Measurements from ENCODE around the gene KCNH1.

KCNH1 gene

DNA sequence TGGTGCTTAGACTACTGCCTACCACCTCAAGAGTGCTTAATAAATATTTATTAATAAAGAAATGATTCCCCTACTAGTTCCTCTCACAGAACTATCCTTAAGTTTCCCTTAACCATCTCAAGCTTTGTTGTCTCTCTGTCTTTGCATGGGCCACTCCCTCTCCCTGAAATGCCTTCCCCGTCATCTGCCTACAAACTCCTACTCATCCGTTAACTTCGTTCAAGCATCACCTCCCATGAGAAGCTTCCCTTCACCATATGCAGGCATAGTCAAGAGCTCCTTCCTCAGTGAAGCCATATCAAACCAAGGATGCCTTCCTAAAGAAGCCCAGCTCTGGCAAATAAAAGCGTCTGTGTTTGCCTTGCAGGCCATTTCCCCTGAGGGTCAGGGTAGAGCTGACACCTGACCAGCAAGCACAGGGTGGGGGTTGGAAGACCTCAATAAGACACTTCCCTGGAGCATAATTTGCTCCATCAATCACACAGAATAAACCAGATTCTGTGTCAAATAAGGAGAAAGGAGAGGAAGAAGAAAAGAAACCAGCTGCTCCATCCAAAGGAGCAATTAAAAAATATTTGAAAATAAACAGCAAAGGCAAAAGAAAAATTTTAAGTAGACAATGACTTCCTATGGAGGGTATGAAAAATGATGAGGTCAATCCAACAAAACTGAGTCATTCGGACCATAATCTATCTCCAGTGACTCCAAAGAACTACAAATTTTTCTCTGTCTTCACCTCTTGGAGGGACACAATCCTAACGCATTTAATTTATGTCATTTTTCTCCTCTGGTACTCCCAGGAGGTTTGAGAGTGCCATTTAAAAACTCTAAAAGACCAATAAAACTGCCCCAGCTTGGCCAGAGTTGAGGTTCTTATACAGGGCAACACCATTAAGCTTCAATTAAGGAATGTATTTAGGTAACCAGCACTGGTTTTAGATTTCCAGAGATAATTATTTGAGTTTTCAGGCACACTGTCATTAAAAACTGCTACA lies 303.6 kb downstream of the KCNH1 start:
- H3K79me2 ChIP-seq (ENCODE audit: low read length) = no peaks in the 10 kb centered on the region
- no peak overlapping the region for H3K4me2 ChIP-seq (ENCODE audit: low read length)
- H4K20me1 ChIP-seq (ENCODE audit: insufficient read depth, low read length) = no peaks in the 10 kb centered on the region
- H3K4me1 ChIP-seq (ENCODE audit: low read length) = no peaks in the 10 kb centered on the region
- H3K9ac ChIP-seq (ENCODE audit: low read length) = no peak overlapping the region
- H2AFZ ChIP-seq (ENCODE audit: low read depth, low read length) = no peak overlapping the region
- H3K9me3 ChIP-seq (ENCODE audit: insufficient read depth, low read length) = no peaks in the 10 kb centered on the region
- H3K4me3 ChIP-seq (ENCODE audit: low read length) = no peak overlapping the region
- TF ChIP-seq EZH2phosphoT487 (IDR thresholded peaks at IDR 0.05; ENCODE audit: low read depth) = no peak
- TF ChIP-seq, protein P1, sequence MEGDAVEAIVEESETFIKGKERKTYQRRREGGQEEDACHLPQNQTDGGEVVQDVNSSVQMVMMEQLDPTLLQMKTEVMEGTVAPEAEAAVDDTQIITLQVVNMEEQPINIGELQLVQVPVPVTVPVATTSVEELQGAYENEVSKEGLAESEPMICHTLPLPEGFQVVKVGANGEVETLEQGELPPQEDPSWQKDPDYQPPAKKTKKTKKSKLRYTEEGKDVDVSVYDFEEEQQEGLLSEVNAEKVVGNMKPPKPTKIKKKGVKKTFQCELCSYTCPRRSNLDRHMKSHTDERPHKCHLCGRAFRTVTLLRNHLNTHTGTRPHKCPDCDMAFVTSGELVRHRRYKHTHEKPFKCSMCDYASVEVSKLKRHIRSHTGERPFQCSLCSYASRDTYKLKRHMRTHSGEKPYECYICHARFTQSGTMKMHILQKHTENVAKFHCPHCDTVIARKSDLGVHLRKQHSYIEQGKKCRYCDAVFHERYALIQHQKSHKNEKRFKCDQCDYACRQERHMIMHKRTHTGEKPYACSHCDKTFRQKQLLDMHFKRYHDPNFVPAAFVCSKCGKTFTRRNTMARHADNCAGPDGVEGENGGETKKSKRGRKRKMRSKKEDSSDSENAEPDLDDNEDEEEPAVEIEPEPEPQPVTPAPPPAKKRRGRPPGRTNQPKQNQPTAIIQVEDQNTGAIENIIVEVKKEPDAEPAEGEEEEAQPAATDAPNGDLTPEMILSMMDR (IDR thresholded peaks at IDR 0.05; ENCODE audit: low read depth, low read length) = no peak
- 0 out of 2 replicates have a peak, but pooled peaks cover 13% of the 10 kb centered on the region for H3K27me3 ChIP-seq (ENCODE audit: low read depth, low read length)
- no peaks in the 10 kb centered on the region for H3K36me3 ChIP-seq (replicated peaks; ENCODE audit: low read depth, low read length)
- no peak overlapping the region for H3K27ac ChIP-seq (ENCODE audit: low read length)

DNA sequence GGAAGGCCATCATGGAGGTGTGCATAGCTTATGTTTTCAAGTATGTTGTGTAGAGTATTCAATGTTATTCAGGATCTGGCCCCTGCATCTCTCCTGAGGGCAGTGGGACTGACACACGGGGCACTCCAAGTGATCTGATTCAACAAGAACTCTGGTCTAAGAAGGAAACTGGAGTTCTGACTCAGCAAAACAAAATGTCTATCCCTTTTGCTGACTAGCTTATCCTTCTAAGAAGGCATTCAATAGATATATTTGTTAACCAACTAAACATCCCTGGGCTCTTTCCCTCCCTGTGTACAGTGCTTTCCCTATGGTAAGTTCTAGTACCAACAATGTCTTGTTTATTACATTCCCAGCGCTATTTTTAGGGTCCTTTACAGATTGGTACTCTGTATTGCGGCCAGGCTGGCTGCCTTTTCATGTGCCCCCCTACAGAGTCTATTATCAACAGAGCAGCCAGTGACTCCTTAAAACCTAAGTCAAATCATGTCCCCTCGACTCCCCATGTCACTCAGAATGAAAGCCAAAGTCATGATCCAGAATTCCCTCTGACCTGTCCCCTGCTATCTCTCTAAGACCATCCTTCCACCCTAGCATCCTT lies 304.9 kb downstream of the KCNH1 start:
- H3K4me1 ChIP-seq (ENCODE audit: low read length) = no peaks in the 10 kb centered on the region
- no peaks in the 10 kb centered on the region for H3K9me3 ChIP-seq (ENCODE audit: insufficient read depth, low read length)
- H3K27ac ChIP-seq (ENCODE audit: low read length) = no peak overlapping the region
- H2AFZ ChIP-seq (ENCODE audit: low read depth, low read length) = no peak overlapping the region
- H3K27me3 ChIP-seq (ENCODE audit: low read depth, low read length) = 0 out of 2 replicates have a peak, but pooled peaks cover 13% of the 10 kb centered on the region
- H3K79me2 ChIP-seq (ENCODE audit: low read length) = no peaks in the 10 kb centered on the region
- no peaks in the 10 kb centered on the region for H4K20me1 ChIP-seq (ENCODE audit: insufficient read depth, low read length)
- no peak overlapping the region for H3K4me2 ChIP-seq (ENCODE audit: low read length)
- TF ChIP-seq, protein P1 (IDR thresholded peaks at IDR 0.05; ENCODE audit: low read depth, low read length) = no peak
- no peak for TF ChIP-seq EZH2phosphoT487 (IDR thresholded peaks at IDR 0.05; ENCODE audit: low read depth)
- H3K4me3 ChIP-seq (ENCODE audit: low read length) = no peak overlapping the region
- H3K36me3 ChIP-seq (replicated peaks; ENCODE audit: low read depth, low read length) = no peaks in the 10 kb centered on the region
- H3K9ac ChIP-seq (ENCODE audit: low read length) = no peak overlapping the region

DNA sequence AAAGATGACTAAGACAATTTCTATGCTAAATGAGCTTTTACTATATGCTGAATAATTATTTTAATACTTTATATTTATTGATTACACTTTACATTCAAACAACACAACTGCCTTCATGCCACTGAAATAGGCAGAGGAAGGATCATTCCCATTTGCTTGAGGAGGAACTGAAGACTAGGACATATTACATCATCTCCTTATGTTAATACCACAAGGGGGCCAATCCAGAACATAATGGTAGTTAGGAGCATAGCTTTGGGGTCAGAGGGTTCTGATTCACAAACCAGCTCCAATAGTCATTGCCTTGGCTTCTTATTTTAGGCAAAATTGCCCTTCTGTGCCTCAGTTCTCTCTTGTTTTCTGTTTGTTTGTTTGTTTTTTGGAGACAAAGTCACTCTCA lies 306.5 kb downstream of the KCNH1 start:
- H3K4me2 ChIP-seq (ENCODE audit: low read length) = no peak overlapping the region
- H3K27ac ChIP-seq (ENCODE audit: low read length) = no peak overlapping the region
- no peak overlapping the region for H3K9ac ChIP-seq (ENCODE audit: low read length)
- H3K27me3 ChIP-seq (ENCODE audit: low read depth, low read length) = 0 out of 2 replicates have a peak, but pooled peaks cover 13% of the 10 kb centered on the region
- H3K9me3 ChIP-seq (ENCODE audit: insufficient read depth, low read length) = no peaks in the 10 kb centered on the region
- H3K4me3 ChIP-seq (ENCODE audit: low read length) = no peak overlapping the region
- no peaks in the 10 kb centered on the region for H3K79me2 ChIP-seq (ENCODE audit: low read length)
- H3K36me3 ChIP-seq (replicated peaks; ENCODE audit: low read depth, low read length) = no peaks in the 10 kb centered on the region
- H3K4me1 ChIP-seq (ENCODE audit: low read length) = no peaks in the 10 kb centered on the region
- no peaks in the 10 kb centered on the region for H4K20me1 ChIP-seq (ENCODE audit: insufficient read depth, low read length)
- no peak overlapping the region for H2AFZ ChIP-seq (ENCODE audit: low read depth, low read length)
- TF ChIP-seq, protein P1 (IDR thresholded peaks at IDR 0.05; ENCODE audit: low read depth, low read length) = no peak
- no peak for TF ChIP-seq EZH2phosphoT487 (IDR thresholded peaks at IDR 0.05; ENCODE audit: low read depth)

DNA sequence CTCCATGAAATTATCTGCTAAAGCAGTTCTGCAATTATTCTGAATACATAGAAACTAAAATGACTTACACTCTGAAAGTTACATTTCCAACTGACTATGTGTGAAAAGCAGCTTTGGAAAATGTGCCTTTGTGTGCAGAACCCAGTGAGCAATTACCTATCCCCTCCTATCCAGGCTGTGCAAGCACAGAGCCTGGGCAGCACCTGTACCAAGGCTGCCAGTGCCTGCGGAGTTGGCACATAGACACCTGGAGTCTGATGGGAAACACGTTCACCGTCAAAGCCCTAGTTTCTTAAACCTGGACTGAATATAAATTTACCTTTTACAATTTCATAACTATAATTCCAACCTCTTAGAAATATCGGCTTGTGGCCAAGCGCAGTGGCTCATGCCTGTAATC lies 307.3 kb downstream of the KCNH1 start:
- Histone ChIP-seq H3K79me2 (ENCODE audit: low read length) (no peaks in the 10 kb centered on the region), H3K9ac (ENCODE audit: low read length) (no peak overlapping the region), H4K20me1 (ENCODE audit: insufficient read depth, low read length) (no peaks in the 10 kb centered on the region), H3K4me2 (ENCODE audit: low read length) (no peak overlapping the region), H3K36me3 (replicated peaks; ENCODE audit: low read depth, low read length) (no peaks in the 10 kb centered on the region), H3K4me1 (ENCODE audit: low read length) (no peaks in the 10 kb centered on the region), H2AFZ (ENCODE audit: low read depth, low read length) (no peak overlapping the region), H3K27me3 (ENCODE audit: low read depth, low read length) (0 out of 2 replicates have a peak, but pooled peaks cover 13% of the 10 kb centered on the region), H3K4me3 (ENCODE audit: low read length) (no peak overlapping the region), H3K27ac (ENCODE audit: low read length) (no peak overlapping the region), H3K9me3 (ENCODE audit: insufficient read depth, low read length) (no peaks in the 10 kb centered on the region)
- TF ChIP-seq, protein P1 (IDR thresholded peaks at IDR 0.05; ENCODE audit: low read depth, low read length) = no peak
- no peak for TF ChIP-seq EZH2phosphoT487 (IDR thresholded peaks at IDR 0.05; ENCODE audit: low read depth)

Measured in OCI-LY3 (cell line).